GM18951 (cell line): ENCODE measurements around the gene FZD2.
"Not testable (repeated sequence)": the region's sequence is repeated elsewhere in the genome, so short reads cannot be mapped to it uniquely, and the experiment has no call there.

Source experiments
- POLR2A ChIP-seq: IDR thresholded peaks from 4 replicates; pipeline ENCODE4 v1.6.1; 2011; ENCODE audit warnings: mild to moderate bottlenecking; ENCODE audit not compliant: insufficient read length, insufficient read depth; ENCODE audit errors: extremely low read depth
- in situ Hi-C: fragments of 300-500 bp; cut with MboI; formaldehyde crosslinking; loops from one replicate; pipeline ENCODE4 v1.12.0; 2022; ENCODE audit warnings: low sequenced_read_pairs, mixed read lengths, inconsistent platforms; ENCODE audit not compliant: unreplicated experiment

FZD2 gene

DNA sequence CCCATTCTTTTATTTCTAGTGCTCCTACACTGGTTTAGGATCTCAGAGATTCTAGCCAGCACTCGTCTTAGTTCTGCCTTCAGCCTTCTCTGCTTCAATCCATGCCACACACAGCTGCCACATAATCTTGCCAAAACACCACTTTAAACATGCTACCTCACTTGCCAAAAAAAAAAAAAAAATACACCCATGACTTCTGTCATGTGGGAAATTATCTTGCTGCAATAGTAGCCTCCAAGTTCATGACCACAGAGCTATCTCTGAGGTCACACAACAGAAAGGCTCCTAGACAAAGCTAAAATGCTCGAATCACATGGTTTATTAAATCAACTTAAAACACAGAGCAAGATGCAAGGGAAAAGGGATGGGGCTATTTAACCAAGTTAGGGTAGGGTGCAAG lies 18.1 kb downstream of the FZD2 start:
- no peak for TF ChIP-seq POLR2A
- in situ Hi-C loops = no loop called here

DNA sequence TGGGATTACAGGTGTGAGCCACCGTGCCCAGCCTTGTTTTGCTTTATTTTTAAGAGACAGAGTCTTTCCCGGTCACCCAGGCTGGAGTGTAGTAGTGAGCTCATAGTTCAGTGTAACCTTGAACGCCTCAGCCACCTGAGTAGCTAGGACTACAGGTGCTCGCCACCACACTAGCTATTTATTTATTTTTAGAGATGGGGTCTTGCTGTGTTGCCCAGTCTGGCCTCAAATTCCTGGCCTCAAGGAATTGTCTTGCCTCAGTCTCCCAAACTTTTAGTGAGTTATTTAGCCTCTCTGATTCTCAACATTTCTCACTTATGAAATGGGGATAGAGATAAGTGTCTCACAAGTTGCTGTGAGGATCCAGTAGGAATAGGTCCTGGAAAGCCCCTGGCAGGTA lies 21.7 kb downstream of the FZD2 start:
- in situ Hi-C loops = no loop called here

DNA sequence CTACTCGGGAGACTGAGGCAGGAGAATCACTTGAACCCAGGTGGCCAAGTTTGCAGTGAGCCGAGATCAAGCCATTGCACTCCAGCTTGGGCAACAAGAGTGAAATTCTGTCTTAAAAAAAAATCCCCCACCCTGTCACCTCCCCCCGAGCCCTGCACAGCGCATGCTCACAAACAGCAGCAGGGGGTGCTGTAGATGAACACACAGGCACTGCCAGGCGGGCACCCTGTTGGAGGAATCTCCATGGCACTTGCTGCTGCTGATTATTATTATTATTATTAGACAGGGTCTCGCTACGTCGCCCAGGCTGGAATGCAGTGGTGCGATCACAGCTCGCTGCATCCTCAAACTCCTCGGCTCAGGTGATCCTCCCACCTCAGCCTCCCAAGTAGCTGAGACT lies 24.6 kb downstream of the FZD2 start:
- in situ Hi-C loops = no loop called here
- no peak for TF ChIP-seq POLR2A

More for the DNA sequence above, 21.7 kb downstream of the FZD2 start:
- no peak for TF ChIP-seq POLR2A

DNA sequence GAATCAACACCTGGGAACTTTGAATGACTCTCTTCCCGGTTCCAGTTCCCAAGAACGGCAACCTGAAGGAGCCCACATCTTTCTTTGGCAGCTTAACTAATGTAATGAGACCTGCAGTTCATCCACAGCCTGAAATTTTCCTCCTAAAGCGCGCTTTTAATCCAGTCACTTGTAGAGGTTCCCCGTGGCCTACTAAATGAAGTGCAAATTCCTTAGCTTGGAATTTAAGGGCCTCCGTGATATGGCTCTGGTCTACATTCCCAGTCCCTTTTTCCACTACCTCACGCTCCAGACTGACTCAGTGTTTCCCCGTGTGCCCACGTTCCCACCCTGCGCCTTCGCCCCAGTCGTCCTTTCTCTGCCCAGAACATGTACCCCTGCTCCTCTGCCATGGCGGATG lies 27.2 kb downstream of the FZD2 start:
- in situ Hi-C loops = no loop called here
- TF ChIP-seq POLR2A = no peak

DNA sequence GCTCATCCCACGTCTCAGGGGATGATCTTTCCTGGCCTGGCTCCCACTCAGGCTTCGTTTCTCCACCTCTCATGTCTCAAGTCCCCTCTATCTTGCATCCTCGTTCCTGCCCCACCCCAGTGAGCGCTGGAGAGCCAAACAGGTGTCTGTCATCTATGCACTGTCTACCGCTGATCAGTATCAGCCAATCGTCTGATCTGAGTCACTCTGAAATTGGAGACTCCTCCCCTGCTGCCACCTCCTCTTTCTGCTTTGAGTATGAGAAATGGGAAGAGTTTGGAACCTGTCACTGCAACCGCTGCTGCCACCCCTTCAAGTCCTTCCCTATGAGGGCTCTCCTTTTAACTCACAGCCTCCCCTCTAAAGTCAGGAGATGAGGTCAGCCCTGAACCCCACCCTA lies 28.0 kb downstream of the FZD2 start:
- in situ Hi-C loops = no loop called here
- no peak for TF ChIP-seq POLR2A

DNA sequence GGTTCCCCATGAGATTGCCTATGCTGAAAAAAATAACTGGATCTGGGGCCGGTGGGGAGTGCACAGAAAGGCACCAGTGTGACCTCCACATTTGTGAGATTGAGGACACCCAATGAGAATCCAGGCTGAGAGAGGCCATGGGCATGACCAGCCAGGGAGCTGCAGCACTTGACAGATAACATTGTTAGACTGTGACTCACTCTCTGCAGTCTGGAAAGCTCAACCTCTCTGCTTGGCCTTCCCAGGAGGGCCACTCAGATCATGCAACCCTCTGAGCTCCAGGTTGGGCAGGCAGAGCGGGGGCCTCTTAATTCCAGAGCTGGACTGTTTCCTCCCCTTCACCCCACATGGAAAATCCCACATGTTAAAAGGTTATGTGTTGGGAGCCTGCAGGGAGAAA lies 30.1 kb downstream of the FZD2 start:
- in situ Hi-C loops = no loop called here
- no peak for TF ChIP-seq POLR2A

DNA sequence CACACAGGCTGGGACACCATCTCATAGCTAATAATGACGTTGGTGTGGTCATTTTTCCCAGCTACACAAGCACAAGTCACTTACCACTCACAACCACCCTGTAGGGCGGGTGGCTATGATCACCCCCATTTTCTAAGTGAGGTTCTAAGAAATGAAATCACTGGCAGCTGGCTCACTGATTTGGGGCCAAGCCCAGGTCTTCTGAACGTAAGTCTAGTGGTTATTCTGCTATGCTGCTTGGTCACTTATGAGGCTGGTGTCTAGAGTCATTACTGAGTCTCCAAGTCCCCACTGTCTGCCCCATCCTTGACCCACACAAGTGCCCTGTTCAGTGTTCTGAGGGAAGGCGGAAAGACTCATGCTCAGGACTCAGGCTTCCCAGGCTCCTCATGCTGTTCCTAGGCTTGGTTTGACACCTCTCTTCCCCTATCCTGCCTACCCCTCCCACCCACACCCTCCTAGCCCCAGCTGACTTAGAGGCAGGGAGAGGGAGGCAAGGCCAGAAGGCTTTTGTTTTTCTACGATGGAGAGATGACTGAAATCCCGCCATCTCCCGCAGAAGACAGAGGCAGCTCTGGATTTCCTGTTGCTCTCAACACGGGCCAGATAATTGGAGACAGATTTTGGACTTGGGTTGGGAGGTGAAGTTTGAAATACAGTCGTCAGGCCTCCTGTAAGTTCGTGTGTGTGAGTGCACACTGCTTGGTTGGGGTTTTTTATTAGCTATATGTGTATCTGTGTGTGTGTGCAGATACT lies 32.2 kb downstream of the FZD2 start:
- no peak for TF ChIP-seq POLR2A
- in situ Hi-C loops = no loop called here

DNA sequence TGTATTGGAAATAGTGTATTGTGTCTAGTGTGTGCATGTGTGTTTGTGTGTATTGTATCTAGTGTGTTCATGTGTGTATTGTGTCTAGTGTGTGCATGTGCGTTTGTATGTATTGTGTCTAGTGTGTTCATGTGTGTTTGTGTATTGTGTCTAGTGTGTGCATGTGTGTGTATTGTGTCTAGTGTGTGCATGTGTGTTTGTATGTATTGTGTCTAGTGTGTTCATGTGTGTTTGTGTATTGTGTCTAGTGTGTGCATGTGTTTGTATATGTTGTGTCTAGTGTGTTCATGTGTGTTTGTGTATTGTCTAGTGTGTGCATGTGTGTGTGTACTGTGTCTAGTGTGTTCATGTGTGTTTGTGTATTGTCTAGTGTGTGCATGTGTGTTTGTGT lies 32.8 kb downstream of the FZD2 start:
- in situ Hi-C loops = not testable (repeated sequence)

DNA sequence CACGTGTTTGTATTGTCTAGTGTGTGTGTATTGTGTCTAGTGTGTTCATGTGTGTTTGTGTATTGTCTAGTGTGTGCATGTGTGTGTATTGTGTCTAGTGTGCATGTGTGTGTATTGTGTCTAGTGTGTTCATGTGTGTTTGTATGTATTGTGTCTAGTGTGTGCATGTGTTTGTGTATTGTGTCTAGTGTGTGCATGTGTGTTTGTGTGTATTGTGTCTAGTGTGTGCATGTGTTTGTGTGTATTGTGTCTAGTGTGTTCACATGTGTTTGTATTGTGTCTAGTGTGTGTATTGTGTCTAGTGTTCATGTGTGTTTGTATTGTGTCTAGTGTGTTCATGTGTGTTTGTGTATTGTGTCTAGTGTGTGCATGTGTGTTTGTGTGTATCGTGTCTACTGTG lies 33.5 kb downstream of the FZD2 start:
- in situ Hi-C loops = not testable (repeated sequence)

DNA sequence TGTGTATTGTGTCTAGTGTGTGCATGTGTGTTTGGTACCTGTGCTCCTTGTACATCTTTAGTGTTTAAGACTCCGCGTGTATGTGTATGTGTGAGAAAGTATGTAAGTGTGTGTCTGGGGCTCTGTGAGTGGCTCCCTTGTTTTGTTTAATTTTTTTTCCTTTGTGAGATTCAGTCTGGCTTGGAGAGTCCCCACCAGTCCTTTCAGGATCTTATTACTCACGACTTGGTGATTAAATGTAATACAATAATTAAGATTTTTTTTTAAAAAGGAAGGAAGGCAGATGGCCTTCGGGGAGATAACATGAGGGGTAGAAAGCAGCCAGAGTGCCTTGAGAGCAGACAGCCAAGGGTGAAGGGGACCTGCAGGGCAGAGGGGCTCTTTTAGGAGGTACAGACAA lies 33.9 kb downstream of the FZD2 start:
- no peak for TF ChIP-seq POLR2A
- in situ Hi-C loops = no loop called here

DNA sequence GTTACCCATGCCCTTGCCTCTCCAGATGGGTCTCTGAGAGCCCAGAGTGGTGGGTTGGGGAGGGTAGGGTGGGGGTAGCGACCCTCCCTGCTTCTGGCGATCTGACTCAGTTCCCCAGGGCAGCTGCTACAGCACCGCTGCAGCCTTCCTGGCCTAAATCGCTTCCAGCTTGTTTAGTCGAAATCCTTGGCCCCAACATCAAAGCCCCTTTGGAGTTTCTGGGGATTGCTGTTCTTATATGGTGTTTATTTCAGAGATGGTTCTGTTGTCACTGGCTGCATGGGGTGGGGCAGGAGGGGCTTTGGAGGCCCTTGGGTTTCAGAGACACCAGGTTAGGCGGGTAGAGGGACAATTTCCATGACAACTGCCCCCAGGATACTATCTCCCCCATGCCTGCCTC lies 35.9 kb downstream of the FZD2 start:
- in situ Hi-C loops = no loop called here
- TF ChIP-seq POLR2A = no peak

DNA sequence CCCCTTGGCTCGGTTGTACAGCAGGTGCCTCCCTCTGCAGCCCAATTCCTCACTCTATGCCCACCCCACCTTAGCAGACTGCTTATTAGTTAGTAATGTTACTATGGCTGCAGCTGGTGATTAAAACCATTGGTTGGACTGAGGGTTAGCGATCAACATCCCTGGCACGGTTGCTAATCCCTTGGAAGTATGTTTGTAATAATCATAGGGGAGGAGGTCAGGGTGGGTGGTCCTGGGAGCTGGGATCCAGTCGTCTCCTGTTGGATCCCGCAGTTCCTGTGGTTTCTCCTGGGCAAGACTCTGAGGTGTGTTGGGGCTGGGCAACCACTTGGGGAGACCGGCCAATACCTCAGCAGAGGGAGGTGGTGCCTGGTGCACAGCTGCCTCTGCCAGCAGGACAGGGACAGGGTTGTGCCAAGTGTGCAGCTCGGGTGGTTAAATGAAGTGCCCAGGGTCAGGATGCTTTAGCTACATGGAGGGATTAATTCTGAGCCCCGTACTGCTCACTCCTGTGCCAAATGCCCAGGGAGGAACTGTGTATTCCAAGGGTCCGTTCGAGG lies 38.0 kb downstream of the FZD2 start:
- no peak for TF ChIP-seq POLR2A
- in situ Hi-C loops = no loop called here

DNA sequence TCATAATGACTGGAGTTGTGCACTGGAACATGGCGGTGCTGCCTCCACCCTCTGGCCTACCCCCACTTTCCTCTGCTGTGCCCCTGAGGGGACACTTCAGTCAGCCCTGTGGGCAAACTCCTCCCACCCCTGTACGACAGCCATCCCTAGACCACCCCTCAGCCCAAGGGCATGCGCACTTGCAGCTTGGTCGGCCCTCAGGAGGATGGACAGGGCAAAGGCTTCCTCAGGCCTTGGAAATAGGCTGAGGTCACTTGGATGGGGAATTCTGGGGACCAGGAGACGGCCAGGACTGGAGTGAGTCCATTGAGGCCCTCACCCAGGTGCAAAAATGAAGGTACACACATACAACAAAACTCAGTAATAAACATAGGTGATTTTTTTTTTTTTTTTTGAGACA lies 41.0 kb downstream of the FZD2 start:
- in situ Hi-C loops = no loop called here
- TF ChIP-seq POLR2A = no peak

DNA sequence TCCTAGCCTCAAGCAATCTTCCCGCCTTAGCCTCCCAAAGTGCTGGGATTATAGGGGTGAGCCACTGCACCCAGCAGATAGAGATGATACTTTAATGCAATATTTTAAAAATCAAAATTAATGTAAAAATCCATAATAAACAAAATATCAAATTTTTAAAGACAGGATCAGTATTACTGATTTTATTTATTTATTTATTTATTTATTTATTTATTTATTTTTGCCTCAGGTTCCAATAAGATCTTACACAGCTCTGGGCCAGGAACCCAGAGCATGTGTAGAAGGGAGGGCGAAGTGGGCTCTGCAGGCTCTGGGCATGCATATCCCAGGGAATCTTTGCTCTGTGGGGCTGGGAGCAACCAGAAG lies 41.6 kb downstream of the FZD2 start:
- in situ Hi-C loops = no loop called here
- no peak for TF ChIP-seq POLR2A
